HepG2 (cell line): ENCODE results near the gene PFN4. TPM values are rescaled to one million over a fixed set of nuclear protein-coding genes. Genes with fewer than 3 reads are reported as not detected.

Experiments
- ERF ChIP-seq: IDR thresholded peaks from 2 replicates; pipeline ENCODE4 v1.6.1; 2018; ENCODE audit warnings: missing biosample characterization, missing genetic modification reagents
- HDAC1 ChIP-seq: sonication (generic); formaldehyde crosslinking; IDR thresholded peaks from 2 replicates; pipeline ENCODE4 v1.5.1; 2020; ENCODE audit warnings: mild to moderate bottlenecking, missing genetic modification reagents
- HNRNPL ChIP-seq: fragments of 200-400 bp; formaldehyde crosslinking; IDR thresholded peaks from 2 replicates; pipeline ENCODE4 v1.6.1; 2017; ENCODE audit warnings: mild to moderate bottlenecking, low read depth, low read length
- NFE2L2 ChIP-seq: fragments of 150-350 bp; IDR thresholded peaks from 2 replicates; pipeline ENCODE4 v1.6.1; 2014; ENCODE audit warnings: low read length
- SCMH1 ChIP-seq: sonication (generic); formaldehyde crosslinking; IDR thresholded peaks from 2 replicates; pipeline ENCODE4 v1.9.0; 2021; ENCODE audit warnings: missing genetic modification reagents, mild to moderate bottlenecking, borderline replicate concordance
- SOX5 ChIP-seq: IDR thresholded peaks from 2 replicates; pipeline ENCODE4 v1.6.1; 2016; ENCODE audit warnings: borderline replicate concordance
- SOX6 ChIP-seq, 2 experiments: fragments of 450-650 bp in 1 of 2; sonication (generic) in 1 of 2; formaldehyde crosslinking in 1 of 2; IDR thresholded peaks; 2 replicates each; pipeline versions ENCODE4 v1.4.0 to v1.6.1; 2017 to 2020; ENCODE audit warnings: antibody characterized with exemption in 1 of 2, mild to moderate bottlenecking in 1 of 2, missing genetic modification reagents in 1 of 2
- TP53 ChIP-seq: sonication (generic); formaldehyde crosslinking; conservative IDR thresholded peaks from 2 replicates; pipeline ENCODE4 v1.4.0; 2020; ENCODE audit warnings: missing genetic modification reagents
- ZNF207 ChIP-seq: fragments of 450-650 bp; IDR thresholded peaks from 2 replicates; pipeline ENCODE4 v1.6.1; 2016; ENCODE audit warnings: antibody characterized with exemption, borderline replicate concordance
- ZNF230 ChIP-seq: sonication (generic); formaldehyde crosslinking; IDR thresholded peaks from 2 replicates; pipeline ENCODE4 v1.4.0; 2020; ENCODE audit warnings: mild to moderate bottlenecking, missing genetic modification reagents
- ZNF276 ChIP-seq: sonication (generic); formaldehyde crosslinking; IDR thresholded peaks from 2 replicates; pipeline ENCODE4 v1.4.0; 2020; ENCODE audit warnings: mild to moderate bottlenecking, low read depth, missing genetic modification reagents
- ZNF318 ChIP-seq: sonication (generic); formaldehyde crosslinking; IDR thresholded peaks from 2 replicates; pipeline ENCODE4 v1.4.0; 2020; ENCODE audit warnings: mild to moderate bottlenecking, missing genetic modification reagents
- ZNF335 ChIP-seq: sonication (generic); formaldehyde crosslinking; IDR thresholded peaks from 2 replicates; pipeline ENCODE4 v1.4.0; 2020; ENCODE audit warnings: missing genetic modification reagents
- ZNF512 ChIP-seq: sonication (generic); formaldehyde crosslinking; IDR thresholded peaks from 2 replicates; pipeline ENCODE4 v1.4.0; 2020; ENCODE audit warnings: mild to moderate bottlenecking, missing genetic modification reagents
- ZNF562 ChIP-seq: sonication (generic); formaldehyde crosslinking; IDR thresholded peaks from 2 replicates; pipeline ENCODE4 v1.8.0; 2022; ENCODE audit warnings: missing genetic modification reagents, borderline replicate concordance
- polyA plus RNA-seq, 8 experiments: library from polyadenylated mRNA; depleted of rRNA in 3 of 8; stranded (reverse) in 7 of 8; unstranded in 1 of 8; fragments of >200 nt; fragmentation: Illumina TruSeq in 4 of 8; extraction: Trizol in 4 of 8; gene quantifications; 2 replicates each; pipeline versions ENCODE4 v1.2.1 to v1.2.3, GENCODE V29; 2011 to 2016; ENCODE audit warnings: low read depth in 4 of 8, missing spikeins in 1 of 8, mixed read lengths in 1 of 8; ENCODE audit not compliant: insufficient read depth in 1 of 8
- total RNA-seq, 5 experiments: library from RNA; depleted of rRNA; stranded (reverse); fragments of >200 nt; fragmentation: Illumina TruSeq; extraction: Trizol; gene quantifications; 2 replicates each; pipeline ENCODE4 v1.2.3, GENCODE V29; 2016; ENCODE audit warnings: low read depth in 1 of 5

The PFN4 gene
- total and polyA plus RNA-seq, 2 of the 13 experiments (the other 11 are each of a cell fraction or from before 2014, with no cell fraction given), result 0.12 to 0.20 TPM

GRCh38 chr2:24075915-24076848 is 47.0 kb downstream of the PFN4 start, which contains the start of gene SF3B6 (continued):
- TF ChIP-seq ZNF318 (CRISPR knock-in tag) (peak; percentile 94), SOX5 (CRISPR knock-in tag) (peak; percentile 79; the same call in 1 of the 2 replicates), HNRNPL (peak; percentile 71; the same call in 1 of the 2 replicates), ERF (peak; percentile 99), ZNF512 (no peak), HDAC1 (CRISPR knock-in tag) (peak; percentile 98), ZNF230 (CRISPR knock-in tag) (peak; percentile 96), ZNF276 (CRISPR knock-in tag) (peak; percentile 56; the same call in 1 of the 2 replicates), ZNF562 (CRISPR knock-in tag) (no peak), SOX6 (IDR thresholded peaks at IDR 0.05) (no peak), SOX6 (CRISPR knock-in tag; IDR thresholded peaks at IDR 0.05) (peak; percentile 87), TP53 (CRISPR knock-in tag) (0 out of 2 replicates have a peak, but pooled peaks have one; percentile 66), ZNF207 (no peak), SCMH1 (CRISPR knock-in tag) (no peak), NFE2L2 (no peak), ZNF335 (CRISPR knock-in tag) (peak; percentile 93; the same call in 1 of the 2 replicates)
